Calu3 (cell line): ENCODE data around the gene NUDCD3. TPM values are rescaled to one million over a fixed set of nuclear protein-coding genes. Genes with fewer than 3 reads are reported as not detected.
A peak's percentile ranks its signal among the peaks of the same experiment; 100 is the strongest.

ENCODE experiments used
- BruUV-seq: library from RNA; stranded (reverse); fragments of 400-500 nt; replicated peaks from 2 replicates; lab custom pipeline; 2021; lab: Mats Ljungman, UMichigan
- CTCF ChIA-PET: fragments of 300-600 bp; sonication (Branson Sonifier 250); formaldehyde crosslinking; loops from one replicate; lab custom pipeline; 2022; ENCODE audit warnings: antibody characterized with exemption; lab: Charles Lee
- DNase-seq: peaks from one replicate; pipeline ENCODE4 v3.0.0; 2022
- H3K27ac Mint-ChIP-seq: one replicate; pipeline ENCODE4 v1.8.0; 2022; ENCODE audit warnings: mixed read lengths; ENCODE audit not compliant: unreplicated experiment
- H3K27me3 Mint-ChIP-seq: one replicate; pipeline ENCODE4 v1.8.0; 2022; ENCODE audit warnings: mixed read lengths; ENCODE audit not compliant: unreplicated experiment
- H3K36me3 Mint-ChIP-seq: one replicate; pipeline ENCODE4 v1.8.0; 2022; ENCODE audit warnings: mild to moderate bottlenecking, moderate library complexity, mixed read lengths; ENCODE audit not compliant: insufficient read depth, unreplicated experiment
- H3K4me1 Mint-ChIP-seq: one replicate; pipeline ENCODE4 v1.8.0; 2022; ENCODE audit warnings: mild to moderate bottlenecking, low read depth, mixed read lengths; ENCODE audit not compliant: unreplicated experiment
- H3K4me3 Mint-ChIP-seq: one replicate; pipeline ENCODE4 v1.8.0; 2022; ENCODE audit warnings: mild to moderate bottlenecking, low read depth, moderate library complexity, mixed read lengths; ENCODE audit not compliant: unreplicated experiment
- H3K9me3 Mint-ChIP-seq: one replicate; pipeline ENCODE4 v1.8.0; 2022; ENCODE audit warnings: low read depth, mixed read lengths; ENCODE audit not compliant: unreplicated experiment
- CTCF ChIP-seq: fragments of 200-600 bp; IDR thresholded peaks from one replicate; pipeline ENCODE4 v1.8.0; 2022; ENCODE audit warnings: antibody characterized with exemption; ENCODE audit not compliant: unreplicated experiment
- intact Hi-C: fragments of 100-400 bp; cut with micrococcal nuclease; formaldehyde crosslinking; loops from one replicate; pipeline ENCODE4 v1.10.0; 2022; ENCODE audit not compliant: unreplicated experiment
- total RNA-seq: library from RNA; stranded (reverse); gene quantifications from 2 replicates; pipeline ENCODE4 v1.2.3, GENCODE V29; 2022

The NUDCD3 gene
- total RNA-seq, 1 experiment from 2014 or later = 176 TPM

GRCh38 chr7:44534501-44534900, 44.0 kb upstream of the NUDCD3 start:
- peaks cover 62% of the 10 kb centered on the region for H3K36me3 Mint-ChIP-seq
- no peak overlapping the region for H3K4me3 Mint-ChIP-seq
- H3K4me1 Mint-ChIP-seq = peaks cover 54% of the 10 kb centered on the region
- no peaks in the 10 kb centered on the region for H3K9me3 Mint-ChIP-seq
- H3K27ac Mint-ChIP-seq = no peak overlapping the region
- intact Hi-C loops = no loop called here
- no peaks in the 10 kb centered on the region for H3K27me3 Mint-ChIP-seq
- peak; percentile 72 for DNase-seq
- CTCF ChIA-PET = interaction anchor here (0.7 to 1.4 kb wide), 8 partner anchors 9 to 320 kb away, joined by 3 to 7 read pairs (median 4); partner anchors contain the start of gene DDX56
- no TSS peak for BruUV-seq
- TF ChIP-seq CTCF = peak; percentile 75

GRCh38 chr7:44534087-44534486, 43.6 kb upstream of the NUDCD3 start:
- H3K27ac Mint-ChIP-seq = no peak overlapping the region
- peaks cover 59% of the 10 kb centered on the region for H3K36me3 Mint-ChIP-seq
- H3K27me3 Mint-ChIP-seq = no peaks in the 10 kb centered on the region
- no peak for DNase-seq
- H3K9me3 Mint-ChIP-seq = no peaks in the 10 kb centered on the region
- intact Hi-C loops = no loop called here
- TF ChIP-seq CTCF = no peak
- H3K4me3 Mint-ChIP-seq = no peak overlapping the region
- CTCF ChIA-PET = interaction anchor here (0.7 to 1.4 kb wide), 7 partner anchors 10 to 320 kb away, joined by 3 to 9 read pairs (median 6); partner anchors contain the start of gene DDX56
- peaks cover 50% of the 10 kb centered on the region for H3K4me1 Mint-ChIP-seq
- no TSS peak for BruUV-seq

- CTCF ChIA-PET = interaction anchor here (0.7 to 1.4 kb wide), 3 partner anchors 10 to 291 kb away, joined by 4 to 9 read pairs (median 6); partner anchors contain the start of gene DDX56
- intact Hi-C loops = no loop called here
- DNase-seq = no peak
- peaks cover 53% of the 10 kb centered on the region for H3K36me3 Mint-ChIP-seq
- H3K4me1 Mint-ChIP-seq = peaks cover 44% of the 10 kb centered on the region
- no peak for TF ChIP-seq CTCF
- no TSS peak for BruUV-seq
- no peak overlapping the region for H3K4me3 Mint-ChIP-seq
- no peaks in the 10 kb centered on the region for H3K27me3 Mint-ChIP-seq
- no peak overlapping the region for H3K27ac Mint-ChIP-seq
- H3K9me3 Mint-ChIP-seq = no peaks in the 10 kb centered on the region
These were observed 43.0 kb upstream of the NUDCD3 start for GRCh38 chr7:44533301-44534055.

- Mint-ChIP-seq H3K4me3 (no peak overlapping the region), H3K27ac (peak overlapping the region; percentile 27), H3K9me3 (no peaks in the 10 kb centered on the region), H3K36me3 (peaks cover 40% of the 10 kb centered on the region), H3K27me3 (no peaks in the 10 kb centered on the region), H3K4me1 (peaks cover 26% of the 10 kb centered on the region)
- TF ChIP-seq CTCF = no peak
- DNase-seq = no peak
- no TSS peak for BruUV-seq
- intact Hi-C loops = no loop called here
- CTCF ChIA-PET = interaction anchor here (0.6 kb wide), 1 partner anchor 20 kb away, joined by 3 read pairs; no protein-coding TSS in a partner anchor
These were observed 41.2 kb upstream of the NUDCD3 start for GRCh38 chr7:44531421-44532380.
